T follicular helper cell (primary cell): ENCODE results near the gene GLIPR1L2.
A peak's percentile ranks its signal among the peaks of the same experiment; 100 is the strongest.
"Not testable (repeated sequence)": the region's sequence is repeated elsewhere in the genome, so short reads cannot be mapped to it uniquely, and the experiment has no call there.

Experiments used
- DNase-seq: peaks from one replicate; pipeline ENCODE4 v3.0.0-alpha.2; 2020; ENCODE audit warnings: low read depth

Gene GLIPR1L2

DNA sequence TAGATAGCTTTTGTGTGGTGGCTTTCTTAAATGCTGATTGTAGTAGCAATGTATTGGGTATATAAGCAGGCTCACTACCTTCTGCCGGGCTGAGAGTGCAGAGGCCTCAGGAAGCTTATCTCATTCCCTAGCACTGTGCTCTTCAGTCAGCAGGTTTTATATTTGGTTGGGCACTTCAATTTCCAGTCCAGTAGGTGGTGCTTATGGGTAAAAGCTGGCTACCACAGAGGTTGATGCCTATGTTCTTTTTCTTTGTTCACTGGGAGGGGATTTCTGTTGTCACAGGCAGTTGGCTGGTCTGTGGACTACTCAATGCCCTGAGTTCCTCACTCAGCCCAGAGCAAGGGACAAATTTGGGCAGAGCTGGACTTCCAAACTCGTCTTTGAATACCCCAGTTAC, 46.7 kb downstream of the GLIPR1L2 start:
- DNase-seq = peak; percentile 3

DNA sequence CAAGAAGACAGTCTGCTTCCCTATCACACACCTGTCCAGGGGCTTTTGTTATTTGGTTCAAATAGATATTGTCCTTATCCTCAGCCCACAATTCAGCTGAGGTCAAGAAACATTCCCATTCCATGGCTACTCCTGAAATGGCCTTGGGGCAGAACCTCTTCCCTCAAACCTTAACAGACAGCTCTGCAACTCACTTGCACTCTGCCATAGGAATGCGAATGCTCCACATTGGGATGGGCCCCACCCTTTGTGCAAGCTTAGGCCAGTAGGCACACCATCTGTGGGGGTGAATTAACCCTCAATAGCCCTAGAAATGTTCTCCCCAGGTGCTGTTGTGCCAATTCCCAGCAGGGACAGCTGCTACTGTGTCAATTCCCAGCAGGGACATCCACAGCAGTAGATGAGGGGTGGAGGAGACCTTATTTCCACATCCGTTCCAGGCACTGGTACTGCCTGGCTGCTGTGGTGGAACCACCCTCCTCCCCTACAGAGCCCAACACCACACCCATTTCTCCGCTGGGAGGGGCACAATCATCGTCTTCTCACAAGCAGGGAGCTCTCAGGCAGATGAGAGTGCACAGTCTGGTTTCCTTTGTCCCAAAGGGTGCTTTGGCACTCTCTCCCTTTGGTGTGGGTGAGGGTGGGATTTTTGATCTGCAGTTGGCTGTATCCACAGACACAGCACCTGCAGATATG, 47.3 kb downstream of the GLIPR1L2 start:
- DNase-seq = no peak

DNA sequence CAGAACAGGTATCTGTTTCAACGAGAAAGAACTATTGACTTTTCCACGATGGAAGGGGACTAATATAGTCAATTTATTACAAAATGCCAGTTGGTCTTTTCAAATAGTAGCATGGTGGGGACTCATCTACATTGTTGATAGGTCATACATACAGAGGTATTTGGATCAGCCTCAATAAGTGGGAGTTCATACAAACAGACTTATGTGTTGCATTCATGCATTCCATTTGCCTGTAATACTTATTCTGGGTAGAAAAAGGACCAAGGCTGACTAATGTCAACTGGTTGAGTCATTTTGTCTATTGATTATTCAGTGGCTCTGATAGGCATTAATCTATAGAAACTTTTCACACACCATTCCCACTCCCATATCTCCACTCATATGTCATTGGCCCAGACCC, 48.2 kb downstream of the GLIPR1L2 start:
- no peak for DNase-seq

DNA sequence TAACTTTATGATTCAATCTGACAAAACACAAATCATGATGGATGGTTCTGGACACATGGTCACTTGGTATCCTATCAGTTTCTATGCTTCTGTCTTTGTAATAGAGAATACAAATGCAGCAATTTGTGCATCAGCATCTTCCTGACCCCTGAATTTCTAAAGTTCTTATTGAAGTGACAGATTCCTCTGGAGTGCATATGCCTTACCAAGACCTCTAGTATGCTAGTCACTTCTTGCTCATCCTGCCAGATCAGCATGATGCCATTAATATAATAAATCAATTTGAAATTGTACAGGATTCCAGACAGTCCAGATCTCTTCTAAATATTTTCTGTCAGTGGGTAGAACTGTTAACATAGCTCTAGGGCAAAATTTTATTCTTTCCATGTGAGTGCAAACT, 49.0 kb downstream of the GLIPR1L2 start:
- DNase-seq = no peak

DNA sequence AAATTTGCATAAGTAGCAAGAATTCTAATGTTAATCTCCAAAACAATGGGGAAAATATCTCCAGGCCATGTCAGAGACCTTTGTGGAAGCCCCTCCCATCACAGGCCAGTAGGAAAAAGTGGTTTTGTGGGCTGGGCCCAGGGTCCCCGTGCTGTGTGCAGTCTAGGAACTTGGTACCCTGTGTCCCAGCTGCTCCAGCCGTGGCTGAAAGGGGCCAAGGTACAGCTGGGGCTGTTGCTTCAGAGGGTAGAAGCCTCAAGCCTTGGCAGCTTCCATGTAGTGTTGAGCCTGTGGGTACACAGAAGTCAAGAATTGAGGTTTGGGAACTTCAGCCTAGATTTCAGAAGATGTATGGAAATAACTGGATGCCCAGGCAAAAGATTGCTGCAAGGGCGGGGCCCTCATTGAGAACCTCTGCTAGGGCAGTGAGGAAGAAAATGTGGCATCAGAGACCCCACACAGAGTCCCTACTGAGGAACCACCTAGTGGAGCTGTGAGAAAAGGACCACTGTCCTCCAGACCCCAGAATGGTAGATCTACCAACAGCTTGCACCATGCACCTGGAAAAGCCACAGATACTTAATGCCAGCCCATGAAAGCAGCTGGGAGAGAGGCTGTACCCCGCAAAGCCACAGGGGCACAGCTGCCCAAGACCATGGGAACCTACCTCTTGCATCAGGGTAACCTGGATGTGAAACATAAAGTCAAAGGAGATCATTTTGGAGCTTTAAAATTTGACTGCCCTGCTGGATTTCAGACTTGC, 51.0 kb downstream of the GLIPR1L2 start:
- not testable (repeated sequence) for DNase-seq

DNA sequence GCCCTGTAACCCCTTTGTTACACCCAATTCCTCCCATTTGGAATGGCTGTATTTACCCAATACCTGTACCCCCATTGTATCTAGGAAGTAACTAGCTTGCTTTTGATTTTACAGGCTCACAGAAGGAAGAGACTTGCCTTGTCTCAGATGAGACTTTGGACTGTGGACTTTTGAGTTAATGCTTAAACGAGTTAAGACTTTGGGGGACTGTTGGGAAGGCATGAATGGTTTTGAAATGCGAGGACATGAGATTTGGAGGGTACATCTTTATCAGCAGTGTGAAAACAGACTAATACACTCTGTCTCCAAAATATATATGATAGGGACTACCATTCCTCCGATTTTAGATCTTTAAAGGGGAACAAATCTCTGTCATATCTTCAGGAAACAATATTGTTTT, 51.6 kb downstream of the GLIPR1L2 start:
- not testable (repeated sequence) for DNase-seq

DNA sequence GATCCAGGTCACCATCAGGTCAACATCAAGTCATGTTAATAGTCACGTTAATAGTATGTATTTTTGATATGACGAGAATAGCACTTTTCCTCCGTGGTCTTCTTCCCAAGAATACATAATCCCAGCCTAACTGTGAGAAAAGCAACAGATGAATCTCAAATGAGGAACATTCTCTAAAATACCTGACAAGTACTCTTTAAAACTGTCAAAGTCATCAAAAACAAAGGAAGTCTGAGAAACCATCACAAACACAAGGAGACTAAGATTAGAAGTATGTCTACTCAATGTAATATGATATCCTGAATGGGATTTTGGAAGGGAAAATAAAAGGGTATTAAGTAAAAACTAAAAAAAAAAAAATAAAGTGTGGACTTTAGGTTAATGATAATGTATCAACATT, 52.8 kb downstream of the GLIPR1L2 start:
- DNase-seq = no peak

DNA sequence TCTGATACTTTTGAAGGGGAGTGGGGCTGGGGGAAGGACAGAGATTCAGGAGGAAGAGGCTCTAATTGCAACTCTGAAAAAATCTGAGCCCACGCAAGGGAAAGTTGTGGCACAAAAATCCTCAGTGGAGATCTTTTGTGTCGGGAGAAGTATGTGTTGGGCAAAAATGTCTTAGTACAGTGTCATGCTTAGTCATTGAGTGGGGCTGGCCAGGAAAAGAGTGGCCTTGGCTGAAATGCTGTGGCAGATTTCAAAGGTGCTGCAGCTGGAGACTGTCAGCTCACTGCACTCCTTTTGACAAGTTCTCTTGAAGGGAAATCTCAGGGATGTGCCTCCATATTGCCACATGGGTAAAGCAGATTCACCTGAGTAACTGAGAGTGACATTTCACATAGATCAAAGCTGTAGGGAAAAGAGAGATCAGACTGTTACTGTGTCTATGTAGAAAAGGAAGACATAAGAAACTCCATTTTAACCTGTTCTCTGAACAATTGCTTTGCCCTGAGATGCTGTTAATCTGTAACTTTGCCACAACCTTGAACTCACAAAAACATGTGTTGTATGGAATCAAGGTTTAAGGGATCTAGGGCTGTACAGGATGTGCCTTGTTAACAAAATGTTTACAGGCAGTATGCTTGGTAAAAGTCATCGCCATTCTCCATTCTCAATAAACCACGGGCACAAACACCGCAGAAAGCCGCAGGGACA, 53.7 kb downstream of the GLIPR1L2 start:
- DNase-seq = no peak

DNA sequence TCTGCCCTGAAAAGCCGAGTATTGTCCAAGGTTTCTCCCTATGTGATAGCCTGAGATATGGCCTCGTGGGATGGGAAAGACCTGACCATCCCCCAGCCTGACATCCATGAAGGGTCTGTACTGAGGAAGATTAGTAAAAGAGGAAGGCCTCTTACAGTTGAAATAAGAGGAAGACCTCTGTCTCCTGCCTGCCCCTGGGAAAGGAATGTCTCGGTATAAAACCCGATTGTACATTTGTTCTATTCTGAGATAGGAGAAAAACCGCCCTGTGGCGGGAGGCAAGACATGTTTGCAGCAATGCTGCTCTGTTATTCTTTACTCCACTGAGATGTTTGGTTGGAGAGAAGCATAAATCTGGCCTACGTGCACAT, 54.2 kb downstream of the GLIPR1L2 start:
- not testable (repeated sequence) for DNase-seq

DNA sequence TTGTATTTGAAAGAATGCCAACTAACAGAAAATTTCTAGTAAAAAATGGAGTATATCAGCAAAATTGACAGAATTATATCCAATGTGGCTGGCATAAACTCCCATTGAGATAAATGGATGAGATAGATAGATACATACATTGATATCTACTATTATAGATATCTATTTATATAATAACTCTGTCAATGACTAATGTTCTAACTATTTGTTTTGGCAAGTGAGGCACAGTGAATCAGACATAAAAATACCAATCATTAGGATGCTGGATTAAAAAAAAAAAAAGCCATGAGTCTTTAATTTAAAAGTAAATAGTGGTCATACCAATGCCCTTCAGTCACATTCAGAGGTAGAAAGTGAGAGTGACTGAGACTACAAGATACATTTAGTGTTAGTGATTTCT, 56.0 kb downstream of the GLIPR1L2 start:
- DNase-seq = no peak

DNA sequence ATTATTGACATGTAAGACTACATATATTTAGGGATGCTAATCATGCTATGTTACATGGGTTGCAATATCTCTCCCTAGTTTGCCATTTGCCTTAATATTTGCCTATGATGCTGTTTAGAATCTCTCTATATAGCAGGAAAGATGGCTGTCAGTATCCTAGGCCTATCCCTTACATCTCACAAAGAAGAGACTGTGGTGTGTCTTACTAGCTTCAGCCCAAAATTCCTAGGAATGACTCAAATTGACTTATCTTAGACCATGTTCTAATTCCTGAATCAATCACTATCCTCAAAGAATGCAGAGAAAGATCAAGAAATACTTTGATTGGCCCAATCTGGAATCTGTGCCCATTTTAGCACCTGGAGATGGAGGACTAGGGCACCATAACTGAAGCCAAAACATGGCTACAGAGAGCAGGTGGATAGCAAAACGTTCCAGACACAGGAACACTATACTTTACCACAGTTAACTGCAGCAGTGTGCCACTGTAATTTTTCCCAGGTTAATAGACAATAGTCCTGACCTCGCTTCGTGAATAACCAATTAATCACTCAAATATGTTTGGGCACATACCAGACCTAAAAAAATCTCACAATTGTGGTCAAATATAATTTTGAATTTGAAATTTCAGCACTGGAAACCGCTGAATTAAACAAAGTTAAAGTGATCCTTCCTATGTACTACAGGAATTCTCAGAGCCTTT, 57.0 kb downstream of the GLIPR1L2 start:
- DNase-seq = no peak

DNA sequence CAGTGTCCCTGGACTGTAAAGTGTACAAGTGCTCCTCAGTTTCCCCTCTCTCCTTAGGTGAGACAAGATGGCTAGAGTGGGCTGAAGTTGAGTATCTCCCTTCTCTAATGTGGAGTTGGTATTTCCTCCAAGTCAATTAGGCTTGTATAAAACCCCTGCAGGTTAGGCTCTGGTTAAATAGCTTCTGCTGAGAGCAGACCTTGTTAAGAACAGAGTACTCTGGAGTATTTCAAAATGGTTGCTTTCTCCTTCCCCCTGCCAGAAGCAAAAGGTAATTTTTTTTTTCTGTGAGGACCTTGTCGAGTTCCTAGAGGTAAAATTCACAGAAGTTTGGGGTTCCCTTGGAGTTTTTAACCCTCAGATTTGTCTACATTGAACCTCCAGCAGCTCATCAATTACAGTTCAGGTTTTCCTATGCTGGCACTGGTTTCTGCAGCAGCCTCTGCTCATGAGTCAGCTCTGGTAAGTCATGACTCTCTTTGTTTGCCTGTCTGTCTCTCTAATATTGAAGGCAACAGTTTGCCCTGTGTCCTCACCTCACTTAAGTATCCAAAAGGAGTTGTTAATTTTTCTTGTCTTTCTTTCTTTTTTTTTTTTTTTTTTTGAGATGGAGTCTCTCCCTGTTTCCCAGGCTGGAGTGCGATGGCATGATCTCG, 61.9 kb downstream of the GLIPR1L2 start:
- DNase-seq = no peak

DNA sequence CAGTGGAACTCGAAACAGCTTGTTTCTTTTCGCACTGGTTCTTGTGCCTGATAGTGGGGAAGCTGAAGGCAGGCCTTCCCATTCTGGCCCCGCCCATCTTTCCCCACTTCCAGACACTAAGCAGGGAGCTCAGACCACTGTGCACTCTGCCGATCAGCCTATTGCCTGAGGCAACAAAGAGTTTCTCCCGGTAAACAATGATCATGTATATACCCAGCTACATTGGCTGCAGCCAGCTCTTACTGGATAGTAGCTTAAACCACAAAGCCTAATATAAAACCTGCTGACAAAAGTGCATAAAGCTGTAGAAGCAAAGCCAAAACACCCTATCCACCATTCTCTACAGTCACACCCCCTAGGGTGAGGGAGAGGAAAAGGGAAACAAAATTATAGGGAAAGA, 65.0 kb downstream of the GLIPR1L2 start:
- DNase-seq = no peak

DNA sequence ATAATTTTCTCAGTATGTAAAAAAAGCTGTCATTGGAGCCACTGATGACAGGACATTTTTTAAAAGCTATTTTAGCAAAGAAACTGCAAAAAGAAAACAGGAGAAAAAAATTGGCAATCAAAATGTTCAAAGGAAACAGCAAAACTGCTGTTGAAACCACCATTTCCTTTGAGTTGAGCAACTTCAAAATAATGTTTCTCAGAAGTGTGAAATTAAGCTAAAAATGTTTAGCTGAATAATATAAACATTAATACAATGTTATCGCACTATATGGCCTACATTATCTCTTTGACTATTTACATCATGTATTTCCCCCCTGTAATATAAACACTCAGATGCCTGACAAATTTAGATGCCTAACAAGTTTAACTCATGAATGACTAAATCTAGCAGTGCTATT, 66.3 kb downstream of the GLIPR1L2 start:
- no peak for DNase-seq

DNA sequence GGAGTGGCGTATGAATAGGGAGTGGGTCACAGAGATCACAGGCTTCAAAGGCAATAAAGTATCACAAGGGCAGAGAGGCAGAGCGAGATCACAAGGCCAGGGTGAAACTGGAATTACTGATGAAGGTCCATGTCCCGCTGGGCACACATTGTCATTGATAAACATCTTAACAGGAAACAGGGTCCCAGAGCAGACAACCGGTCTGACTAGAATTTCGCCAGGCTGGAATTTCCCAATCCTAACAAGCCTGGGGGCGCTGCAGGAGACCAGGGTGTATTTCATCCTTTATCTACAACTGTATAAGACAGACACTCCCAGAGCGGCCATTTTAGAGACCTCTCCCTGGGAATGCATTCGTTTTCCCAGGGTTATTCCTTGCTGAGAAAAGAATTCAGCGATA, 67.0 kb downstream of the GLIPR1L2 start:
- DNase-seq = not testable (repeated sequence)

DNA sequence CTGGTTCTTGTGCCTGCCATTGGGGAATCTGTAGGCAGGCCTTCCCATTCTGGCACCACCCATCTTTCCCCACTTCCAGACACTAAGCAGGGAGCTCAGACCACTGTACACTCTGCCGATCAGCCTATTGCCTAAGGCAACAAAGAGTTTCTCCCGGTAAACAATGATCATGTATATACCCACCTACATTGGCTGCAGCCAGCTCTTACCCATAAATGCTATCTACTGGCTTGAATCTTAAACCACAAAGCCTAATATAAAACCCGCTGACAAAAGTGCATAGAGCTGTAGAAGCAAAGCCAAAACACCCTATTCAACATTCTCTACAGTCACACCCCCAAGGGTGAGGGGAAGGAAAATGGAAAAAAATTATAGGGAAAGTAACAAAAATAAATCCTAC, 68.9 kb downstream of the GLIPR1L2 start:
- no peak for DNase-seq

DNA sequence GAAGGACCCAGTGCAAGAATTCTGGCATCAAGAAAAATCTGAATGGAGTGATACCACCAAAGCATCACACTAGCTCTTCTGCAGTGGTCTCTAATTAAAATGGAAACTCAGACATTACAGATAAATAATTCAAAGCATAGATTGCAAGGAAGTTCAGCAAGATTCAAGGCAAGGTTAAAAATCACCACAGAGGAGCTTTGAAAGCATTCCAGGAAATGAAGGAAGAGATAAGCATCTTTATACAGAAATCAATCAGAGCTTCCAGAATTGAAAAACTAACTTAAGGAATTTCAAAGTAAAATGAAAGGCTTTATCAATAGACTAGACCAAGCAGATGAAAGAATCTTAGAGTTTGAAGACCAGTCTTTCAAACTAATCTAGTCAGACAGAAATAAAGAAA, 69.3 kb downstream of the GLIPR1L2 start:
- no peak for DNase-seq

DNA sequence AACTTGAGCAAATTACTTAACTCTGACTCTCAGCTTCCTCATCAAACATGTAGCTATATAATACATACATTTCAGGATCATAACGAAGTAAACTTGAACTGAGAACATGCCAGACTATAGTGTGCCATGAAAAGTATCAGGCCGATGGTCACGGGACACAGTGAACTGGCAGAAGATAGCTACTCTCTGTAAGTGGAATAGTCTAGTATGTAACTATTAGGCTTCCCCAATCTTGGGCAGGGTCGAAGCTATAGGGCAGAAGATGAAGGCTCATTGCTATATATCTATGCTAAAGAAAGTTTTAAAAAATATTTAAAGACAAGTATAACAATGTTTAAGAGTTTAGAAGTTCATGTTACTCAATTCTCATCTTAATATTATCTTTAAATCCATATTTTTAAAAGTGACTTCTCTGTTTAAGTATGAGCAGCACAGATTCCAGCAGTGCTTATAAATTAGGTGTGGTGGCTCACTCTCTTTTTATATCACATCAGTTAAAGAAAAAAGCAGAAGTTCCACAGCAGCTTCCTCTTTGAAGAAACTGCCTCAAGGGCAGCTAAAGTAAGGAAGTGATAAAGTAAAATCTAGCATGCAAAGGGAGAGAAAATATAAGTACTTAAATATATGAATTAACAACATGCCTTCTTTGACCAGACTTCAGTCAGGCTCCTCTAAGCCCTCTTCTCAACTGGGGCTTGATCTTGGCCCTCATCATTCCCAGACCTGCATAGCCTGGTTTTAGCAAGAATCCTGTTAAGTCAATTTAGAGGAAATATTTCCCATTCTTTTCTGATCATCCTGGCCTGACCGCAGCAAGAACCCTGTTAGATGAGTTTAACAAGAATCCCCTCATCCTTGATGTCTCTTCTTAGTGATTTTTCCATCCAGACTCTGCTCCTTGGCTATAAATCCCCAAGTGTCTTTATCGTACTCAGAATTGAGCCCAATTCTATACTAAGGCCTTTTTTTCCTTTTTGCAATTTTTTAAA, 81.3 kb downstream of the GLIPR1L2 start:
- no peak for DNase-seq

DNA sequence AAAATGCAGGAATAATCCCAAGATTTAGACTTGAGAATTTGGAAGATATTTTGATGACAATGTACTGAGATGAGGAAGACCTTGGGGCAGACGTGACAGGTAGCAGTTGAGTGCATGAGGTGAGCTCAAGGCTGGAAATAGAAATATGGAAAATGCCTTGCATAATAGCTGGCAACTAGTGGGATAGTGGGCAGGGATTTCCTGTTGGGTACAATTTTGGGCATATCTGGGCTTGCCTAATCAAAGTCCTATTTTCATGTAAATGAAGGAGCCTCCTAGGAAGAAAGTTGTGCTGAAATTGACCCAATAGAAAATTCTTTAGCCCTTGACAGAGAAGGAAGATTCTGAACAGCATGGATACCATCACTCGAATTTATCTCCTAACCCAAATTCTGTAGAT, 83.2 kb downstream of the GLIPR1L2 start:
- no peak for DNase-seq

DNA sequence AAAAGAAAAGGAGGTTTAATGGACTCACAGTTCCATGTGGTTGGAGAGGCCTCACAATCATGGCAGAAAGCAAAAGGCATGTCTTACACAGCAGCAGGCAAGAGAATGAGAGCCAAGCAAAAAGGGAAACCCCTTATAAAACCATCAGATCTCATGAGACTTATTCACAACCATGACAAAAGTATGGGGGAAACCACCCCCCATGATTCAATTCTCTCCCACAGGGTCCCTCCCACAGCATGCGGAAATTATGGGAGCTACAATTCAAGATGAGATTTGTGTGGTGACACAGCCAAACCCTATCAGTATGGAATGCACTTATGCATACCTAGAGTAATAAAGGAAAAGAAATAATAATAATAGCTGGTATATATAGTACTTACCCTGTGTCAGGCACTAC, 85.2 kb downstream of the GLIPR1L2 start:
- no peak for DNase-seq

DNA sequence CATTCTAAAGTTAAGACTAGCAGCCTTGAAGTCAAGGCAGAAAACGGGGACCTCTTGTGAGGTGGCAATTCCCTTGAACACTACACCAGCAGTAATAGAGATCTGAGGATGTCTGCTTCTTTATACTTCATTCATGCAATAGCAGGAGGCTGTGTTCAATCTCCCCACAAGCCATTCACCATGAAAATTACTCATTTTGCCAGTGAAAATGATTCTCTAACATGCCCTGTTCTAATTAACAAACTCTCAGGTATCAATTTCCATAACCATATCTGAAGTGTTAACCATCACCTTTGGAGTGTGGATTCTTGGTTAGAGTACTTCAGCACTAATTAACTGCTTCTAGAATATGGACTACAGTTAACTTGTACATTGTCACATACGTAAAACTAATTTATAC, 86.2 kb downstream of the GLIPR1L2 start:
- DNase-seq = no peak
